Caco-2 (cell line): ENCODE data around the gene EMC9. TPM values are rescaled to one million over a fixed set of nuclear protein-coding genes. Genes with fewer than 3 reads are reported as not detected.

Experiments
- BruUV-seq: library from RNA; stranded (reverse); fragments of 400-500 nt; replicated peaks from 2 replicates; lab custom pipeline; 2021; lab: Mats Ljungman, UMichigan
- CTCF ChIA-PET: fragments of 300-600 bp; sonication (Branson Sonifier 250); formaldehyde crosslinking; loops from one replicate; lab custom pipeline; 2022; ENCODE audit warnings: antibody characterized with exemption; lab: Charles Lee
- POLR2A ChIA-PET: fragments of 300-600 bp; sonication (Branson Sonifier 250); formaldehyde crosslinking; loops from one replicate; lab custom pipeline; 2022; ENCODE audit warnings: antibody characterized with exemption; lab: Charles Lee
- DNase-seq, 2 experiments: peaks; one replicate each; pipeline versions ENCODE4 v3.0.0 to v3.0.0-alpha.2; 2020 to 2022
- H3K27me3 ChIP-seq: replicated peaks from 2 replicates; pipeline ENCODE4 v1.6.0; 2011; ENCODE audit warnings: low read length; ENCODE audit not compliant: control insufficient read depth, insufficient read depth
- H3K36me3 ChIP-seq: 2 replicates; pipeline ENCODE4 v1.5.1; 2011; ENCODE audit warnings: low read length; ENCODE audit not compliant: control insufficient read depth, insufficient read depth
- H3K4me1 ChIP-seq: fragments of 250-450 bp; sonication (Bioruptor Pico); 2 replicates; pipeline ENCODE4 v1.5.1; 2020; ENCODE audit warnings: mild to moderate bottlenecking
- H3K4me3 ChIP-seq: 2 replicates; pipeline ENCODE4 v1.5.1; 2011; ENCODE audit warnings: low read depth, mild to moderate bottlenecking, control low read depth, low read length
- H3K9me3 ChIP-seq: fragments of 250-450 bp; sonication (Bioruptor Pico); 2 replicates; pipeline ENCODE4 v1.5.1; 2020; ENCODE audit warnings: mild to moderate bottlenecking, moderate library complexity
- H3K27ac Mint-ChIP-seq: one replicate; pipeline ENCODE4 v1.8.0; 2022; ENCODE audit warnings: mixed read lengths; ENCODE audit not compliant: unreplicated experiment
- H3K27me3 Mint-ChIP-seq: one replicate; pipeline ENCODE4 v1.8.0; 2022; ENCODE audit warnings: mixed read lengths; ENCODE audit not compliant: insufficient read depth, unreplicated experiment
- H3K36me3 Mint-ChIP-seq: one replicate; pipeline ENCODE4 v1.8.0; 2022; ENCODE audit warnings: mild to moderate bottlenecking, mixed read lengths; ENCODE audit not compliant: insufficient read depth, unreplicated experiment
- H3K4me1 Mint-ChIP-seq: one replicate; pipeline ENCODE4 v1.8.0; 2022; ENCODE audit warnings: low read depth, mixed read lengths; ENCODE audit not compliant: unreplicated experiment
- H3K4me3 Mint-ChIP-seq: one replicate; pipeline ENCODE4 v1.8.0; 2022; ENCODE audit warnings: mild to moderate bottlenecking, moderate library complexity, mixed read lengths; ENCODE audit not compliant: unreplicated experiment
- H3K9me3 Mint-ChIP-seq: one replicate; pipeline ENCODE4 v1.8.0; 2022; ENCODE audit warnings: mixed read lengths; ENCODE audit not compliant: unreplicated experiment
- intact Hi-C: fragments of 100-400 bp; cut with micrococcal nuclease; formaldehyde crosslinking; loops from one replicate; pipeline ENCODE4 v1.10.0; 2022; ENCODE audit not compliant: unreplicated experiment
- total RNA-seq: library from RNA; stranded (reverse); gene quantifications from 2 replicates; pipeline ENCODE4 v1.2.3, GENCODE V29; 2022
- TF ChIP-seq, protein P1 (sequence below), 2 experiments: fragments of 200-600 bp in 1 of 2; IDR thresholded peaks; 1 replicate in 1 of 2; 2 replicates in 1 of 2; pipeline versions ENCODE4 v1.5.1 to v1.8.0; 2011 to 2022; ENCODE audit warnings: antibody characterized with exemption in 1 of 2, control low read depth in 1 of 2, inconsistent platforms in 1 of 2, low read depth in 1 of 2, low read length in 1 of 2, mild to moderate bottlenecking in 1 of 2, moderate library complexity in 1 of 2; ENCODE audit not compliant: insufficient read depth in 1 of 2, severe bottlenecking in 1 of 2, unreplicated experiment in 1 of 2

The EMC9 gene
- total RNA-seq, 1 experiment from 2014 or later = 31.1 TPM

DNA sequence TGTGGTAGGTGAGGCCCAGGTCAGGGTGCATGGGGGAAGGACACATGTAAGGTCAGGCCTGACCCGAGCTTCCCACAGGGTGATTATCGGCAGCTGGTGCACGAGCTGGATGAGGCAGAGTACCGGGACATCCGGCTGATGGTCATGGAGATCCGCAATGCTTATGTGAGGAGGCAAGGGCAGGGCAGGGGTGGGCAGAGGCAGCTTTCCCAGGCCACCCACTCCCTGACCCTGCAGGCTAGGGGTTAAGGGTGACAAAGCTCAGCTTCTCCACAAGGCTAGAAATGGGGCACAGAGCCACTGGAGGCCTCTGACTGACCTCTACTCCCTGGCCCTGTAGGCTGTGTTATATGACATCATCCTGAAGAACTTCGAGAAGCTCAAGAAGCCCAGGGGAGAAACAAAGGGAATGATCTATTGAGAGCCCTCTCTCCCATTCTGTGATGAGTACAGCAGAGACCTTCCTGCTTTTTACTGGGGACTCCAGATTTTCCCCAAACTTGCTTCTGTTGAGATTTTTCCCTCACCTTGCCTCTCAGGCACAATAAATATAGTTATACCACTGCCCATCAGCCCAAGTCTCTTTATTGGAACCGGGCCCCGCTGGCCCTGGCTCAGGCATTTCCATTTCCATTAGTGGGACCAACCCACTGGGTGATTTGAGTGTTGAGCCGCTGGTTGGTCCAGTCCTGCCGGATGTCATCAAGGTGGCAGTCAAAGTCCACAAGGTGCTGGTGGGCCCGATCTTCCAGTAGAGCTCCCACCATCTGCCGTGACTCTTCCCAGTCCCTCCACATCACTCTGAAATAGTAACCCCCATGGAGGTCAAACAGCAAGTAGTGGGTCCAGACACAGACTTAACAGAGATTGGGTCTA, 2.8 kb downstream of the EMC9 start:
- CTCF ChIA-PET = interaction anchor here (0.6 to 1.2 kb wide), 2 partner anchors 23 to 69 kb away, joined by 3 read pairs; partner anchors contain the start of gene IRF9
- H3K27me3 ChIP-seq = no peaks in the 10 kb centered on the region
- BruUV-seq = no TSS peak
- H3K9me3 ChIP-seq = no peaks in the 10 kb centered on the region
- intact Hi-C loops = no loop called here
- Mint-ChIP-seq H3K36me3 (peaks cover 24% of the 10 kb centered on the region), H3K9me3 (no peaks in the 10 kb centered on the region), H3K27me3 (no peaks in the 10 kb centered on the region), H3K27ac (no peak overlapping the region), H3K4me3 (peak overlapping the region; percentile 99), H3K4me1 (peaks cover 36% of the 10 kb centered on the region)
- H3K4me3 ChIP-seq = no peak overlapping the region
- H3K4me1 ChIP-seq = no peaks in the 10 kb centered on the region; the same call in 1 of the 2 replicates
- peaks cover 3% of the 10 kb centered on the region for H3K36me3 ChIP-seq
- no peak for DNase-seq
- POLR2A ChIA-PET = no interaction called here
- TF ChIP-seq, protein P1, sequence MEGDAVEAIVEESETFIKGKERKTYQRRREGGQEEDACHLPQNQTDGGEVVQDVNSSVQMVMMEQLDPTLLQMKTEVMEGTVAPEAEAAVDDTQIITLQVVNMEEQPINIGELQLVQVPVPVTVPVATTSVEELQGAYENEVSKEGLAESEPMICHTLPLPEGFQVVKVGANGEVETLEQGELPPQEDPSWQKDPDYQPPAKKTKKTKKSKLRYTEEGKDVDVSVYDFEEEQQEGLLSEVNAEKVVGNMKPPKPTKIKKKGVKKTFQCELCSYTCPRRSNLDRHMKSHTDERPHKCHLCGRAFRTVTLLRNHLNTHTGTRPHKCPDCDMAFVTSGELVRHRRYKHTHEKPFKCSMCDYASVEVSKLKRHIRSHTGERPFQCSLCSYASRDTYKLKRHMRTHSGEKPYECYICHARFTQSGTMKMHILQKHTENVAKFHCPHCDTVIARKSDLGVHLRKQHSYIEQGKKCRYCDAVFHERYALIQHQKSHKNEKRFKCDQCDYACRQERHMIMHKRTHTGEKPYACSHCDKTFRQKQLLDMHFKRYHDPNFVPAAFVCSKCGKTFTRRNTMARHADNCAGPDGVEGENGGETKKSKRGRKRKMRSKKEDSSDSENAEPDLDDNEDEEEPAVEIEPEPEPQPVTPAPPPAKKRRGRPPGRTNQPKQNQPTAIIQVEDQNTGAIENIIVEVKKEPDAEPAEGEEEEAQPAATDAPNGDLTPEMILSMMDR (IDR thresholded peaks at IDR 0.05; ENCODE audit: insufficient read depth in 1 of 2, low read depth in 1 of 2, low read length in 1 of 2, severe bottlenecking in 1 of 2, unreplicated experiment in 1 of 2) = no peak

DNA sequence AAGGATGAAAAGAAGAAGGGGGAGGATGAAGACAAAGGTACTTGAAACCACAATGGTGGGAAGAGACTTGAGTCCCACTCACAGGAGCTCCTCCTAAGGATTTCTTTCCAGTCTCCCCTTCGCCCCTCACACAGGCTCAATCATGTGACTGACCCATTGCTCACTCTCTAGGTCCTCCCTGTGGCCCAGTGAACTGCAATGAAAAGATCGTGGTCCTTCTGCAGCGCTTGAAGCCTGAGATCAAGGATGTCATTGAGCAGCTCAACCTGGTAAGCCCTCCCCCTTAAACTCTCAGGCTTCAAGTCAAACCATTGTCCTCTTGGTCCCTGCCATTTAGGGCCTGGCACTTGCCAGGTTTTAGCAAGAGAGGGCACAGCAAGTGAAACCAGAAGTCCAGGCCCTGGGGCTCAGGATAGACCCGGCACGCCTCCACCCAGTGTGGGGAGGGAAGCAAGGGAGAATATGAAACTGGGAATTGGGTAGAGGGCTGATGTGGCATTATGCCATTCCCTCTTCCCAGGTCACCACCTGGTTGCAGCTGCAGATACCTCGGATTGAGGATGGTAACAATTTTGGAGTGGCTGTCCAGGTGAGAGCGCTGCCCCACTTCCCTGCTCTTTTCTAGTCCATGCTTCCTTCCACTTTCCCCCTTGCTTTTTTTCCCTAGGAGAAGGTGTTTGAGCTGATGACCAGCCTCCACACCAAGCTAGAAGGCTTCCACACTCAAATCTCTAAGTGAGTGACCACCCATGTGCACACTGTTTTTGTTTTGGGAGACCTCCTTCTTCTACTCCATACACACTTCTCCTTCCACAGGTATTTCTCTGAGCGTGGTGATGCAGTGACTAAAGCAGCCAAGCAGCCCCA, 3.6 kb downstream of the EMC9 start:
- H3K27me3 ChIP-seq = no peaks in the 10 kb centered on the region
- Mint-ChIP-seq H3K4me1 (peaks cover 36% of the 10 kb centered on the region), H3K27me3 (no peaks in the 10 kb centered on the region), H3K36me3 (peaks cover 24% of the 10 kb centered on the region), H3K4me3 (peak overlapping the region; percentile 43), H3K27ac (no peak overlapping the region), H3K9me3 (no peaks in the 10 kb centered on the region)
- no peaks in the 10 kb centered on the region for H3K9me3 ChIP-seq
- intact Hi-C loops = no loop called here
- TSS peak; percentile 56 for BruUV-seq
- CTCF ChIA-PET = interaction anchor here (2.4 kb wide), 1 partner anchor 23 kb away, joined by 8 read pairs; the partner anchor contains the start of gene IRF9
- H3K4me1 ChIP-seq = no peaks in the 10 kb centered on the region; the same call in 1 of the 2 replicates
- no peak overlapping the region for H3K4me3 ChIP-seq
- TF ChIP-seq, protein P1 (IDR thresholded peaks at IDR 0.05; ENCODE audit: insufficient read depth in 1 of 2, low read depth in 1 of 2, low read length in 1 of 2, severe bottlenecking in 1 of 2, unreplicated experiment in 1 of 2) = no peak
- no peak for DNase-seq
- peaks cover 3% of the 10 kb centered on the region for H3K36me3 ChIP-seq
- POLR2A ChIA-PET = interaction anchor here (2.6 to 3.1 kb wide), 2 partner anchors 9 to 23 kb away, joined by 21 to 57 read pairs; partner anchors contain the start of genes DCAF11, NRL, PSME2 and RNF31
